ENCODE measurements around the gene TGFBRAP1.

- TF ChIP-seq EZH2 (IDR thresholded peaks at IDR 0.05; ENCODE audit: borderline replicate concordance) (no peak), CTCF (IDR thresholded peaks at IDR 0.05; ENCODE audit: poor library complexity) (no peak)
Measured at GRCh38 chr2:105371156-105371555, 41.6 kb upstream of the TGFBRAP1 start.

Data from hepatocyte (in vitro differentiated cells).